Natural killer cell treated with Interleukin-12 subunit alpha and Interleukin-12 subunit beta and Interleukin-15 and Interleukin-18, amount 100 ng/mL, for 72 hours (primary cell): ENCODE data around the gene MYO1C. TPM values are rescaled to one million over a fixed set of nuclear protein-coding genes. Genes with fewer than 3 reads are reported as not detected.

Experiments used
- ATAC-seq, 2 donors: fragments of 150-1000 bp; cut with Tn5 transposase in 1 of 2; sonication (Bioruptor Pico), chemical (Tn5 transposase) in 1 of 2; 2 replicates each; pipeline ENCODE4 v1.10.0; 2021
- DNase-seq: peaks from one replicate; pipeline ENCODE4 v3.0.0; 2022; ENCODE audit warnings: low spot score
- H3K27ac Mint-ChIP-seq, 2 donors: 1 replicate in 1 of 2; 2 replicates in 1 of 2; pipeline ENCODE4 v1.8.0; 2022; ENCODE audit warnings: mixed read lengths in 2 of 2, mild to moderate bottlenecking in 1 of 2, moderate library complexity in 1 of 2
- H3K27me3 Mint-ChIP-seq, 2 donors: 1 replicate in 1 of 2; 2 replicates in 1 of 2; pipeline ENCODE4 v1.8.0; 2022; ENCODE audit warnings: mixed read lengths in 2 of 2
- H3K36me3 Mint-ChIP-seq: one replicate; pipeline ENCODE4 v1.8.0; 2022; ENCODE audit warnings: mixed read lengths
- H3K4me1 Mint-ChIP-seq, 2 donors: 1 replicate in 1 of 2; 2 replicates in 1 of 2; pipeline ENCODE4 v1.8.0; 2022; ENCODE audit warnings: low read depth in 2 of 2, mixed read lengths in 2 of 2, mild to moderate bottlenecking in 1 of 2
- H3K4me3 Mint-ChIP-seq: one replicate; pipeline ENCODE4 v1.8.0; 2022; ENCODE audit warnings: mixed read lengths
- H3K9me3 Mint-ChIP-seq: 2 replicates; pipeline ENCODE4 v1.8.0; 2022; ENCODE audit warnings: mixed read lengths
- total RNA-seq, 2 donors: library from RNA; stranded (reverse); gene quantifications; one replicate each; pipeline ENCODE4 v1.2.3, GENCODE V29; 2022

The MYO1C gene
- total RNA-seq, 2 donors from 2014 or later = 16.8 to 54.5 TPM

GRCh38 chr17:1471911-1472821 is 20.3 kb downstream of the MYO1C start:
- Mint-ChIP-seq H3K27ac (no peak overlapping the region), H3K9me3 (no peaks in the 10 kb centered on the region), H3K36me3 (peaks cover 8% of the 10 kb centered on the region), H3K27me3 (peaks cover 0 to 35% of the 10 kb centered on the region in 2 donors), H3K4me1 (peaks cover 0 to 2% of the 10 kb centered on the region in 2 donors), H3K4me3 (no peak overlapping the region)
- DNase-seq (no peak), ATAC-seq (peak in 1 of 2 donors; percentile 3)

- no peaks in the 10 kb centered on the region for H3K9me3 Mint-ChIP-seq
- no peak overlapping the region for H3K27ac Mint-ChIP-seq
- no peak overlapping the region for H3K4me3 Mint-ChIP-seq
- ATAC-seq (no peak), DNase-seq (no peak)
- peaks cover 0 to 2% of the 10 kb centered on the region in 2 donors for H3K4me1 Mint-ChIP-seq
- peaks cover 8% of the 10 kb centered on the region for H3K36me3 Mint-ChIP-seq
- H3K27me3 Mint-ChIP-seq = peaks cover 0 to 35% of the 10 kb centered on the region in 2 donors
These were observed 21.0 kb downstream of the MYO1C start for GRCh38 chr17:1471490-1471889.

- H3K4me3 Mint-ChIP-seq = no peak overlapping the region
- H3K27me3 Mint-ChIP-seq = peaks cover 0 to 35% of the 10 kb centered on the region in 2 donors
- no peak overlapping the region for H3K27ac Mint-ChIP-seq
- H3K36me3 Mint-ChIP-seq = peaks cover 8% of the 10 kb centered on the region
- H3K9me3 Mint-ChIP-seq = no peaks in the 10 kb centered on the region
- H3K4me1 Mint-ChIP-seq = peaks cover 0 to 2% of the 10 kb centered on the region in 2 donors
- DNase-seq (no peak), ATAC-seq (no peak)
These were observed 21.6 kb downstream of the MYO1C start for GRCh38 chr17:1470755-1471462.

GRCh38 chr17:1470071-1470754 is 22.3 kb downstream of the MYO1C start:
- Mint-ChIP-seq H3K9me3 (no peaks in the 10 kb centered on the region), H3K4me1 (peaks cover 0 to 2% of the 10 kb centered on the region in 2 donors), H3K4me3 (no peak overlapping the region), H3K36me3 (peaks cover 8% of the 10 kb centered on the region), H3K27me3 (peaks cover 0 to 34% of the 10 kb centered on the region in 2 donors), H3K27ac (no peak overlapping the region)
- DNase-seq (no peak), ATAC-seq (no peak)

GRCh38 chr17:1469231-1469852 is 23.1 kb downstream of the MYO1C start:
- peaks cover 8% of the 10 kb centered on the region for H3K36me3 Mint-ChIP-seq
- ATAC-seq = no peak
- H3K4me1 Mint-ChIP-seq = peaks cover 0 to 2% of the 10 kb centered on the region in 2 donors

GRCh38 chr17:1467898-1468492 is 24.5 kb downstream of the MYO1C start:
- H3K4me3 Mint-ChIP-seq = no peak overlapping the region
- DNase-seq (no peak), ATAC-seq (no peak)
- H3K36me3 Mint-ChIP-seq = peaks cover 8% of the 10 kb centered on the region
- no peak overlapping the region for H3K27ac Mint-ChIP-seq
- peaks cover 6 to 9% of the 10 kb centered on the region in 2 donors for H3K4me1 Mint-ChIP-seq
- peaks cover 0 to 41% of the 10 kb centered on the region in 2 donors for H3K27me3 Mint-ChIP-seq
- H3K9me3 Mint-ChIP-seq = no peaks in the 10 kb centered on the region

More at GRCh38 chr17:1469231-1469852, 23.1 kb downstream of the MYO1C start:
- no peak overlapping the region for H3K4me3 Mint-ChIP-seq
- H3K9me3 Mint-ChIP-seq = no peaks in the 10 kb centered on the region
- no peak overlapping the region for H3K27ac Mint-ChIP-seq
- no peak for DNase-seq
- H3K27me3 Mint-ChIP-seq = peaks cover 0 to 39% of the 10 kb centered on the region in 2 donors

GRCh38 chr17:1467258-1467657 is 25.2 kb downstream of the MYO1C start:
- peaks cover 8% of the 10 kb centered on the region for H3K36me3 Mint-ChIP-seq
- H3K4me1 Mint-ChIP-seq = peaks cover 13 to 14% of the 10 kb centered on the region in 2 donors
- H3K27me3 Mint-ChIP-seq = peaks cover 0 to 34% of the 10 kb centered on the region in 2 donors
- ATAC-seq (no peak), DNase-seq (no peak)
- no peaks in the 10 kb centered on the region for H3K9me3 Mint-ChIP-seq
- H3K27ac Mint-ChIP-seq = no peak overlapping the region
- H3K4me3 Mint-ChIP-seq = no peak overlapping the region

GRCh38 chr17:1464186-1464585 is 28.3 kb downstream of the MYO1C start:
- H3K4me1 Mint-ChIP-seq = peaks cover 20 to 24% of the 10 kb centered on the region in 2 donors
- peaks cover 6% of the 10 kb centered on the region for H3K36me3 Mint-ChIP-seq
- H3K27ac Mint-ChIP-seq = no peak overlapping the region
- DNase-seq = no peak
- no peaks in the 10 kb centered on the region for H3K9me3 Mint-ChIP-seq
- H3K27me3 Mint-ChIP-seq = peaks cover 8 to 33% of the 10 kb centered on the region in 2 donors
- ATAC-seq = no peak
- no peak overlapping the region for H3K4me3 Mint-ChIP-seq

GRCh38 chr17:1462164-1463112 is 30.0 kb downstream of the MYO1C start:
- Mint-ChIP-seq H3K27me3 (peaks cover 8 to 28% of the 10 kb centered on the region in 2 donors), H3K9me3 (no peaks in the 10 kb centered on the region), H3K4me3 (peak overlapping the region; percentile 65), H3K4me1 (peaks cover 20 to 24% of the 10 kb centered on the region in 2 donors), H3K36me3 (no peaks in the 10 kb centered on the region), H3K27ac (peak overlapping the region; percentile 68)
- no peak for ATAC-seq
- no peak for DNase-seq

GRCh38 chr17:1461198-1461944 is 31.1 kb downstream of the MYO1C start:
- H3K4me3 Mint-ChIP-seq = no peak overlapping the region

GRCh38 chr17:1460233-1460632 is 32.3 kb downstream of the MYO1C start:
- no peak for ATAC-seq
- no peak overlapping the region for H3K4me3 Mint-ChIP-seq

More at GRCh38 chr17:1461198-1461944, 31.1 kb downstream of the MYO1C start:
- DNase-seq (no peak), ATAC-seq (no peak)
- H3K27me3 Mint-ChIP-seq = peaks cover 8 to 31% of the 10 kb centered on the region in 2 donors
- no peaks in the 10 kb centered on the region for H3K9me3 Mint-ChIP-seq
- H3K4me1 Mint-ChIP-seq = peaks cover 25 to 27% of the 10 kb centered on the region in 2 donors
- no peaks in the 10 kb centered on the region for H3K36me3 Mint-ChIP-seq
- no peak overlapping the region for H3K27ac Mint-ChIP-seq

More at GRCh38 chr17:1460233-1460632, 32.3 kb downstream of the MYO1C start:
- no peak for DNase-seq
- H3K27ac Mint-ChIP-seq = peak overlapping the region in 1 of 2 donors; percentile 19
- no peaks in the 10 kb centered on the region for H3K36me3 Mint-ChIP-seq
- peaks cover 26 to 27% of the 10 kb centered on the region in 2 donors for H3K4me1 Mint-ChIP-seq
- peaks cover 8 to 28% of the 10 kb centered on the region in 2 donors for H3K27me3 Mint-ChIP-seq
- no peaks in the 10 kb centered on the region for H3K9me3 Mint-ChIP-seq
